Neutrophil (primary cell): ENCODE results near the gene PTPRG.

Experiments
- H3K27ac ChIP-seq: fragments of 200-600 bp; sonication (generic); 2 replicates; pipeline ENCODE4 v1.5.1; 2016; ENCODE audit warnings: mild to moderate bottlenecking, moderate library complexity
- H3K27me3 ChIP-seq: fragments of 200-600 bp; sonication (generic); 2 replicates; pipeline ENCODE4 v1.6.0; 2016; ENCODE audit warnings: mild to moderate bottlenecking
- H3K36me3 ChIP-seq: fragments of 200-600 bp; sonication (generic); 2 replicates; pipeline ENCODE4 v1.5.1; 2017
- H3K4me1 ChIP-seq, 2 experiments: fragments of 200-600 bp in 1 of 2; sonication (generic) in 1 of 2; 1 replicate in 1 of 2; 2 replicates in 1 of 2; pipeline versions ENCODE4 v1.5.1 to v1.6.1; 2013 to 2016; ENCODE audit warnings: low read depth in 1 of 2, low read length in 1 of 2, mild to moderate bottlenecking in 1 of 2, moderate library complexity in 1 of 2; ENCODE audit not compliant: control insufficient read depth in 1 of 2, insufficient read depth in 1 of 2
- H3K4me3 ChIP-seq, 2 experiments: fragments of 200-600 bp in 1 of 2; sonication (generic) in 1 of 2; 1 replicate in 1 of 2; 2 replicates in 1 of 2; pipeline ENCODE4 v1.5.1; 2013 to 2016; ENCODE audit warnings: low read depth in 1 of 2, low read length in 1 of 2, mild to moderate bottlenecking in 1 of 2, moderate library complexity in 1 of 2
- H3K9me3 ChIP-seq: fragments of 200-600 bp; sonication (generic); 2 replicates; pipeline ENCODE4 v1.5.1; 2016
- TF ChIP-seq, protein P1 (sequence below): fragments of 200-600 bp; sonication (generic); IDR thresholded peaks from 2 replicates; pipeline ENCODE4 v1.5.1; 2016; ENCODE audit warnings: antibody characterized with exemption

PTPRG gene

DNA sequence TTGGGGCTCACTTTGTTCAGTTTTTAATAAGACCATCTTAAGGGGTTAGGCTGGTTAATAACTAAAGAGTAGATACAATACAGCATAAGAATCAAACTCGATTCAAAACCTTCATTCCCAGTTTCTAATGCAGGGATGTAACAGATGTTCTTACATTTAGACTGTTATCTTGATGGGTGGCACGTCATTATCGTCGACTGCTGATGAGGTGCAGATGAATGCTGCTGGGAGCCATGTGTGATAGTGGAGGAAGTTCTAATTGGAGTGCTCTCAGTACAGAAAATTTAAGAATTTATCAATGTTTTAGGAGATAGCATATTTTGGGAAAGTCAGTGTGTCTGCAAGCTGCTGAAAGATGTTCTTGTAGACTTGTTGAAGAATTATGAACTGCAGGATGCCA is 331.5 kb downstream of the PTPRG start:
- TF ChIP-seq, protein P1, sequence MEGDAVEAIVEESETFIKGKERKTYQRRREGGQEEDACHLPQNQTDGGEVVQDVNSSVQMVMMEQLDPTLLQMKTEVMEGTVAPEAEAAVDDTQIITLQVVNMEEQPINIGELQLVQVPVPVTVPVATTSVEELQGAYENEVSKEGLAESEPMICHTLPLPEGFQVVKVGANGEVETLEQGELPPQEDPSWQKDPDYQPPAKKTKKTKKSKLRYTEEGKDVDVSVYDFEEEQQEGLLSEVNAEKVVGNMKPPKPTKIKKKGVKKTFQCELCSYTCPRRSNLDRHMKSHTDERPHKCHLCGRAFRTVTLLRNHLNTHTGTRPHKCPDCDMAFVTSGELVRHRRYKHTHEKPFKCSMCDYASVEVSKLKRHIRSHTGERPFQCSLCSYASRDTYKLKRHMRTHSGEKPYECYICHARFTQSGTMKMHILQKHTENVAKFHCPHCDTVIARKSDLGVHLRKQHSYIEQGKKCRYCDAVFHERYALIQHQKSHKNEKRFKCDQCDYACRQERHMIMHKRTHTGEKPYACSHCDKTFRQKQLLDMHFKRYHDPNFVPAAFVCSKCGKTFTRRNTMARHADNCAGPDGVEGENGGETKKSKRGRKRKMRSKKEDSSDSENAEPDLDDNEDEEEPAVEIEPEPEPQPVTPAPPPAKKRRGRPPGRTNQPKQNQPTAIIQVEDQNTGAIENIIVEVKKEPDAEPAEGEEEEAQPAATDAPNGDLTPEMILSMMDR, result no peak
- no peak overlapping the region for H3K27ac ChIP-seq
- no peak overlapping the region for H3K4me3 ChIP-seq
- no peaks in the 10 kb centered on the region for H3K27me3 ChIP-seq
- H3K36me3 ChIP-seq, result no peaks in the 10 kb centered on the region
- no peaks in the 10 kb centered on the region for H3K9me3 ChIP-seq
- H3K4me1 ChIP-seq, result no peaks in the 10 kb centered on the region

DNA sequence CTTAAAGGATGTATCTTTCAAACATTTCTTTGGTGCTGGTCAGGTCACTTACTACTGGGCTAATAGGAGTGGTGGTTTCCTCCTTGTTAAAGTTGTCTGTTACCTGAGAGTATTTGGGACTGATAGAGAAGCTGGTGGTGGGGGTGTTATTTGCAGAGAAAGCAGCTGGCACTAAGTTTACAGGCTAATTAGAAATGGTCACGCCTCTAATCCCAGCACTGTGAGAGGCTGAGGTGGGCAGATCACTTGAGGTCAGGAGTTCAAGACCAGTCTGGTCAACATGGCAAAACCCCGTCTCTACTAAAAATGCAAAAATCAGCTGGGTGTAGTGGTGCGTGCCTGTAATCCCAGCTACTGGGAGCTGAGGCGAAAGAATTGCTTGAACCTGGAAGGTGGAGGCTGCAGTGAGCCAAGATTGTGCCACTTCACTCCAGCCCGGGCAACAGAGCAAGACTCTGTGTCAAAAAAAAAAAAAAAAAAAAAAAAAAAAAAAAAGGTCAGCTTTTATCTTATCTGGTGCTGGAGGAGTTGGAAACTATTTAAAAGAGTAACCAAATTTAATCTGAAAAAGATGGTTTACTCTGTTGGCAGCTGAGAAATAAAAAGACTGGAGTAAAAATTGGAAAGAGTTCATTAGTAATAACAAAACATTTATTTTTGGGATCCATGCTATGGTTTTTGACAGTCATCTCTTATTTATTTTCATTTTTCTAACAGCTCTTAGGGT is 332.6 kb downstream of the PTPRG start:
- Histone ChIP-seq H3K4me3 (no peak overlapping the region), H3K27me3 (no peaks in the 10 kb centered on the region), H3K36me3 (no peaks in the 10 kb centered on the region), H3K9me3 (no peaks in the 10 kb centered on the region), H3K4me1 (no peaks in the 10 kb centered on the region), H3K27ac (no peak overlapping the region)
- TF ChIP-seq, protein P1, result no peak

DNA sequence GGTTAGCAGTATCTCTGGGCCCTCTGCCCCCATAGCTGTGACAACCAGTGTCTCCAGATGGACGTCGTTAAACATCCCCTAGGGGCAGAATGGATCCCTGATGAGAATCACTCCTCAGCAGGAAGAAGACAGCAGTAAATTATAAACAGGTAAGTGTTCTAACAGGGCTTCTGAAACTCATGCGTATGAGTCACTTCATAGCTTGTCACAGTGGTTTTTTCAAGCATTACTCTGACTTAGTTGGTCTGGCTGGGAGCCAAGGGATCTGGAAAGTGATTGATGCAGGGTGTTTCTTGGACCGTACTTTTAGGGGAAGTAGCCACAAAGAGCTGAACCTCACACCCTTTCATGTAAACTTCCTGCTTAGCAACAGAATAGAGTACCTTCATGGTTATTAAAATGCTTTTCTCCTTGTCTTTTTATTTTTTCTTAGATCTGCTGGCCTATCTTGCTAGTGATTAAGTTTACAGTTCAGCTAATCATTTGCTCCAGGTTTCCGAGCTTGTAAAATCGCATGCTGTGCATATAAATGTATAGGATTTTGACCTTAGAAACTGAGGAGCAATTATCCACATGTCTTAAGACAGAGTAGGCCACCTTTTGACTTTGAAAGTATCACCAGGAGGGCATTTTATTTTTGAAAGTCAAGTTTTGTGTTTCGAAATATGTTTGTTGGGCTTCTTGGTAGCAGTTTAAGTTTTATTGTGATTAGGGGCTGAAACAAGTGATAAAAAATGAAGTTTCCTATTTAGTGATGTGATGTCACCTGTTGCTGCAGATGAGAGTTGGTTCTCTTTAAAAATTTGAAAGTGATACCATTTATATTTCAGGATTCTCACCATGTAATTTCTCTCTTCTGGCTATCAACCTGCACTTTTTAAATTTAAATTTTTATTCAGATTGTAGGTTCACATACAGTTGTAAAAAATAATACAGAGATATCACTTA is 333.9 kb downstream of the PTPRG start:
- no peaks in the 10 kb centered on the region for H3K4me1 ChIP-seq
- TF ChIP-seq, protein P1, result no peak
- no peak overlapping the region for H3K27ac ChIP-seq
- no peaks in the 10 kb centered on the region for H3K27me3 ChIP-seq
- H3K9me3 ChIP-seq, result no peaks in the 10 kb centered on the region
- H3K36me3 ChIP-seq, result no peaks in the 10 kb centered on the region
- H3K4me3 ChIP-seq, result no peak overlapping the region

DNA sequence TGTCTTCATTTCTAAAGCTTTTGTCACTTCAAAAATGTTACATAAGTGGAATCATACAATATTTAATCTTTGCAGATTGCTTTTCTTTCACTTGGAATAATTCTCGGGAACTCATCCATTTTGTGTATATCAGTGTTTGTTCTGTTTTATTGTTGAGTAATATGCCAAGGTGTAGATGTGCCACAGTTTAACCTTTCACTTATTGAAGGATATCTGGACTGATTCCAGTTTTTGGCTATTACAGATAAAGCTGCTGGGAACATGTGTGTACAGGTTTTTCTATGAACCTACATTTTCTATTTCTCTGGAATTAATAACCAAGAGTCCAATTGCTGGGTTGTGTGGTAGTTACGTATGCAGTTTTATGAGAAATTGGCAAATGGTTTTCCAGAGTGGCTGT is 334.9 kb downstream of the PTPRG start:
- no peaks in the 10 kb centered on the region for H3K9me3 ChIP-seq
- no peak overlapping the region for H3K27ac ChIP-seq
- no peak overlapping the region for H3K4me3 ChIP-seq
- no peaks in the 10 kb centered on the region for H3K4me1 ChIP-seq
- TF ChIP-seq, protein P1, result no peak
- no peaks in the 10 kb centered on the region for H3K27me3 ChIP-seq
- no peaks in the 10 kb centered on the region for H3K36me3 ChIP-seq

DNA sequence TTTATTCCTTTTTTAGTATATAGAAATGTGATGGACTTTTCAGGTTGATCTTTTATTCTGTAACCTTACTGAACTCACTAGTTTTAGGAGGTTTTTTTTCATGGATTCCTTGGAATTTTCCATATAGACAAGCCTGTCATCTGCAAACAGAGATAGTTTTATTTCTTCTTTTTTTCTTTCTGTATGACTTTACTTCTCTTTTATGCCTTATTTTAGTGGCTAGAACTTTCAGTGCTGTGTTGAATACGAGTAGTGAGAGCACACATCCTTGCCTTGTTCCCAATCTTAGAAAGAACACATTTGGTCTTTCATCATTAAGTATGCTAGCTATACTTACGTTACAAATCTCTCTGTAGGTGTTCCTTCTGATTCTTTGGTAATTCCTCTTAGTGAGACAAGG is 336.5 kb downstream of the PTPRG start:
- H3K4me3 ChIP-seq, result no peak overlapping the region
- no peaks in the 10 kb centered on the region for H3K4me1 ChIP-seq
- H3K36me3 ChIP-seq, result no peaks in the 10 kb centered on the region
- TF ChIP-seq, protein P1, result no peak
- no peaks in the 10 kb centered on the region for H3K27me3 ChIP-seq
- no peak overlapping the region for H3K27ac ChIP-seq
- no peaks in the 10 kb centered on the region for H3K9me3 ChIP-seq
